NCI-H345 (cell line): ENCODE results near the gene C14orf180.

Source experiments
- DNase-seq: peaks from one replicate; lab custom pipeline; 2025; lab: John Stamatoyannopoulos, UW

C14orf180 gene

DNA sequence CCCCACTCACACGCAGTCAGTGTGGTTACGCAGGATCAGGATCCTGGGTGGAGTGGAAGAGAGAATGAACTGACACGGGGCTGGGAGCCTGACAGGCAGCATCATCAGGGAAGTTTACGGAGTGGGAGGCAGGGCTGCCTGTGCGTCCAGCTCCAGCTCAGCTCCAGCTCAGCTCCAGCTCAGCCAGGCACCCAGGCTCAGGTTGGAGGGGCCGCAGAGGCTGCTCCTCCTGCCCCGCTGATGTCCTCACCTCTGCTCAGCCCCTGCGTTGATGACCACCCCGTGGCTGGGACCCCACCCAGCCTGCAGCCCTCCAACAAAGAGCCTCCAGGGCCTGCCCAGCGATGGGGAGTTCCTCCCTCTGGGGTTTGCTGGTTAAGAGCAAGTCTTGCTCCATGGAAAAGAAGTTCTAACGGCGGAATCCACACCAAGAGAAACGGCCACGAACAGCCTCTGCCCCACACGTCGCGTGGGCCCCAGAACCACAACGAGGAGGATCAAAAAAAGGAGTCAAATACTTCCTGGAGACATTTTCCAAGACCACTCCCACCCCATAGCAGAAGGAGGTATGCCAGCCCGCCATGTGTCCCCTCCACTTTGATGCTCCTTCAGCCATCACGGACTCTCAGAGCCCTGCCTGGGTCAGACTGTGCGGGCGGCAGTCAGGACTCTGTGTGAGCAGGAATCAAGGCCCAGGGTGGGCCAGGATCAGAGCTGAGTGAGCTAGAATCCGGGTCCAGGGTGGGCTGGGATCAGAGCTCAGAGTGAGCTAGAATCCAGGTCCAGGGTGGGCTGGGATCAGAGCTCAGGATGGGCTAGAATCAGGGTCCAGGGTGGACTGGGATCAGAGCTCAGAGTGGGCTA lies 17.7 kb upstream of the C14orf180 start:
- no peak for DNase-seq

DNA sequence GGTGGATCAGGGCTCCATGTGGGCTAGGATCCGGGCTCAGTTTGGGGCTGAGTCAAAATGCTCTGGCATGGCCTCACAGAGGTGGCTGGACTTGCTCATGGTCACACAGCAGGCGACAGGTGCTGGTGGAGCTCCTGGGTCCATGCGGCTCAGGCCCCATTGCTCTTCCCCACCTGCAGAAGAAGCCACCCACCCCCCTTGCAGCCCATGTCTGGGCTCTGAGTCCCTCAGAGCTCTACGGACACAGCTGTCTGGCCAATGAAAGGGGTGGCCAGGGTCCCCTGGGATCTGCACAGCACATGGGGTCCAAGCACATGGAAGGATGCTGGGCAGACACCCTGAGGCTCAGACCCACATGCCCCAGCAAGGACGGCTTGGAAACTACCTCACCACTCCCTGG lies 17.0 kb upstream of the C14orf180 start:
- no peak for DNase-seq

DNA sequence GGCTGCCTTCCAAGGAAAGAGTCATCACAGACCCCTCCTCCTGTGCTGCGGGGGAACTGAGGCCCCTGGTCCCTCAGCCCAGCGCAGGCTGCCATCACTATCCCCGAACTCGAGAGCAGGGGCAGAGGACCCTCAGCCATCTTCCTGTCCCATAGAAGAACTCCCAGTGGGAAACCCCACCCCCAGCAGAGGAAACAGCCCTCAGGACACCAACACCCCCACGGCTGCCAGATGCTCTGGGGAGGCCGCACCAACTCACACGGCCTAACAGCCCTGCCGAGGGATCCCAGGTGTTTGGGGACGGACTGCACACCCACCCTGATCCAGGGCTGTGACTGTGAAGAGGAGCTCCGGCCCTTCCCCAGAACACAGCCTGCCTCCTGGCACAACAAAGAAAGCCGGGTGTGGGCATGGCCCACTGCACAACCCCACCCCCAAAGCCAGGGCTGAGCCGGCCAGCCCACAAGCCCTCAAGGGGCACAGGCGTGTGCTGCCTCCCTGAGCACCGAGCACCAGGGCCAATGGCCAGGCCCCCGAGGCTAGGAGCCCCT lies 16.3 kb upstream of the C14orf180 start:
- no peak for DNase-seq

DNA sequence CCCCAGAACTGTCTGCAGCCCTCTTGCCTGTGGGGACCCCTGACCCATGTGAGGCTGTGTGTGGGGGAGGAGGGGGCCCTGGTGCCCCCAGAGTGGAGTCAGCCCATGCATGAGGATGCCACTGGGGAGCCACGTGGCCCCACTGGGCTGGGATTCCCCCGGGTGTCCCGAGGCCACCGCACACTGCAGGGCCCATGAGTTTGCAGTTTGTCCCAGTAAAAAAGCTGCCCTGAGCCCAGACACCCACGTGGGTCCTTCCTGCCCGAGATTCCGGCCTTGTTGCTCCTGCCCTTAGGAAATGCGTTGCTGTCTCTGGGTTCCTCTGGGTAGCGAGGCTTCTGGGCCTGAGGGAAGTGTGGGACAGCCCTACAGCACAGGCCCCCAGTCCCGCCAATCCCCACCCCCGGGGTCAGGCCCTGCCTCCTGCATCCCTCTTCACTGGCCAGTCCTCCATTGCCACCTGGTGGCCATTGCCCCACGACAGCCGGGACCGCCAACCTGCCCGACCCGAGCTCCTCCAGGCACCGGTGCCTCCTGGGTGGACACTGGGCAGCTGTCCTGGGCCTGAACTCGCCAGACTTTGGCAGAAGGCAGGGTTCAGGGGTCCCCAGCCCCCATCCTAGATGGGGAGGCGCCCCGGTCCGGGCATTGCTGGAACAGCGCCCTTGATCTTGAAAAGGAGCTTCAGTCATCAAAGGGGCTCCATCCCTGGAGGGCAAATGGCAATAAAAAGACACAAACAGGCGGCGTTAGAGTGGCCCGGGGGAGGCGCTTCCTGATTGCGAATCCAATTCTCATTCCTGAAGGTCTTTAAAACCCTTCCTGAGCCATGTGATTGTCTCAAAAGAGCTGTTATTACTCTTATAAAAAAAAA lies 15.6 kb upstream of the C14orf180 start:
- DNase-seq: peak; percentile 55

DNA sequence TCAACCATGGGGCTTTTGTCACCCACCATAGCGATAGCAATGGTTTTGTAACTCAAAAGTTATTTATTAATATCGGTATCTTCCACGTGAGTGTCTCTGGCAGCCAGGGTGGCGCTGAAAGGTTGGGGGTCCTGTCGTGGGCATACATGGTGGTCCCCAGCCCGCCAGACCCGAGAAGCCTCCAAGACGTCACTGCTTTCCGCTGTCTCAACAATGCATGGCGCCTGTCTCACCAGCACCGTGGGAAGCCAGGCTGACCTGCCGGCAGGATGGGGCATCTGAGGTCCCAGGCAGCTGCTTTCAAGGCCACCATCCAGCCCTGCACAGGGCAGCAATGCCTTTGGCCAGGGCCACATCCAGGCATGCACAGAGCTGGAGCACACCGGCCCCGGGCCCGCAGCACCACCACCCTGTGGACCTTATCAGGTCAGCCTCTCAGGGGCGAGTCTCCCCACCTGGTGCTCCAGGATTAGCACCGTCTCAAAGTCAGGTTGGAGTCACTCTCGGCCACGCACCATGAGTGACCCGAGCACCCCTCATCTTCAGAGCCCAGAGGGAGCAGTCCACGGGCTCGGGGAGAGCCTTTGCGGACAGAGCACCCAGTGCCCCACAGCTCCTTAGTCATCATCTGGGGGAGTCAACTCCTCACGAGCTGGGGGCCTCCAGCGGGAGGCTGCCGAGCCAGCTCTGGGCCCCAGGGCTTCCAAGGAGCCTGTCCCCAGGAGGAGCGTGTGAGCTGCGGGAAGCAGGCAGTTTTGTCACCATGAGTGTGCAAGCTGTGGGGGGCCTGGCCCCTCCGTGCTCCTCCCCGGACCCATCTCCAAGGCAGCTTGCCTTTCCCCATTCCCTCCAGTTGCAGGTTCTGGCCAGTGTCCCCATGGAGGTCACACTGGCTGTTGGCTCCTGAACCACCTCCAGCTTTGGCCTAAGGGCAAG lies 14.6 kb upstream of the C14orf180 start:
- DNase-seq: no peak

DNA sequence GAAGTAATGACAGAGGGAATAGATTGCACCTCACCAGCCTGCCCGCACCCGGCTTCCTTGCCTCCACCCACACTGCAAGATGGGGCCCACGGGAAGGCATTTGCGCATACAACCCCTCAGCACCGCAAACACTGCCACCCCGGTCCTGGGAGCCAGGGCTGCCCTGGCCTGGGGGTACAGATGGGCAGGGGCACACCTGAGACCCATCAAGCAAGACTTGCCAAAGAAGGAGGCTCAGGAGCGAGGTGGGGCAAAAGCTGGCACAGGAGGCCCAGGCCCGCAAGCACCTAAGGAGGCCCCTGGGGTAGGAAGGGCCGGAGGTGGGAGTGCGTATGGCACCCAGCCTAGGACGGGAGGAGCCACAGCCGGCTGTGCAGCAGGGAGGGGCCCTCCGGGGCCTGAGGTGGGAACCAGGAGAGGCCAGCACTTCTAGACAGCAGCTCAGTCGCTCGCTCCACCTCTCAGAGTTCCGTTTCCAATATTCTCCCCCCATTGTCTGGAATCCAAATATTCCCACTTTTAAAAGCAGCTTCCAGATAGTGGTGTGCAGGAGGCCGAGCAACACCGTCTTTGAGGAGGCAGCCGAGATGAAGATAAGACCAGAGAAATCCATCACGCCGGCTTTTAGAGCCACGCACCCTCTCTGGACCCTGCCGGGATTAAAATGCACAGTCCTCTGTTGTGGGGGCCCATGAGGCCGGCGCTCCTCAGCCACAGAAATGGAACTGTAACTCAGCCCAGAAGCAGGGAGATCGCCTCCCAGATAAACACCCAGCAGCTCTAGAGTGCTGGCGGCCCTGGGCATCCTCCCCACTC lies 12.2 kb upstream of the C14orf180 start:
- no peak for DNase-seq

DNA sequence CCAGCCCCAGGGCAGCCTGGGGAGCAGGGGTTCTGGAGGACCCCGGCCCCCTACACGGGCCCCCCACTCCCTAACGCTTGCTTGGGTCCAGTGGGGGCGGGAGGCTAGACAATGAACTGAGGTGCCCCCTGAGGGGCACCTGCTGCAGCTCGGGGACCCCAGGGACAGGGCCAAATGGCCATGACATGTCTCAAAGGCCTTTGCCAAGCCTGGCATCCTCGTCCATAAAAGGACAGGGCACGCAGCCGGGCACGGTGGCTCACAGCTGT lies 11.7 kb upstream of the C14orf180 start:
- no peak for DNase-seq

DNA sequence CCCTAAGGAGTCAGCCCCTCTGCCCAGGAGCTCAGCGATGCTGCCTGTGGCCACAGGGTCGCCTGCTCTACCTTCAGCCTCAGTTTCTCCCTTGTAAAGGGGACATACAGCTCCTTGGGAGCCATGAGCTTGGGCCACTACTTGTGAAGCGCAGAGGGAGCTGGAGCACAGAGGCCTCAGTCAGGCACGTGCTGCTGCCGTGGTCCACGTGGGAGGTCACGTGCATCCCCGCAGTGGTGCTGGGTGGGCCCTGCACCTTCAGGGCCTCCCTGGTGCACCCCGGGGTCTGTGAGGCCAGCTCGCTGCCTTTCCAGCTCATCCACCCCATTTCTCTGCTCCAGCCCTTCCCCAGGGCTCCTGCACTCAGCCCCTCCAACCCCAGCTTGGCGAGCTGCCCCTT lies 10.9 kb upstream of the C14orf180 start:
- no peak for DNase-seq

DNA sequence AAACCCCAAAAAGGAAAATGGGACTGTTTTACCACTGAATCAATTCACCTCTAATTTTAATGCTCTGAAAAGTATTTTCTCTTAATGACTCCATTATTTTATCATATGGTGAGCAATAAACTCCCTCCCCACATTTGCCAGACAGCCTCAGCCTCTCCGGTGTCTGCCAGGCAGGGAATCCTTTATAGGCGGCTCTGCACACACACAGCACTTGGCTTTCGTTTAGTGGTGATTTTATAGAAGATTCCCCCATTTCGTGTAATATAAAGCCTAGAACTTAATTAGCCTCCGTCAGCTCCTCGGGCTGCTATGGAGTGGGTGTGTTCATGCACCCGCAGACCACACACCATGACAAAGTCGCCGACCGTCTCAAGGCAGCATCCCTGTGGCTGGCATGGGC lies 10.1 kb upstream of the C14orf180 start:
- no peak for DNase-seq

DNA sequence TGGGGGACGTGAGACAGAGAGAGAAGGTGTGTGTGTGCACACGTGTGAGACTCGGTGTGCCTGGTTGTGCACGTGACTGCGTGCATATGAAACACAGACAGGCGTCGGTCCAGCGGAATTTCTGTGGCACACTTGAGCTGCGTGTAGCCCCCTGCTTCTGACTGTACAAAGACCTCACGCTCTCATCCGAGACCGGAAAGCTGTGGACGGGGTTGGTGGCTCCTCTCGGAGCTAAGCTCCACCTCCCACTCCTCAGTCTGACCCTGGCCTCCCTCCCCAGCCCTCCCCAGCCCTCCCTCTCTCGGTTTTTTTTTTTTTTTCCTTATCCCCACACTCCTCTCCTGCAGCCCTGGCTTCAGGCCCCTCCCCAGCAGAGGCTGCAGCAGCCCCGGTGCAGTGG lies 8.3 kb upstream of the C14orf180 start:
- DNase-seq: no peak

DNA sequence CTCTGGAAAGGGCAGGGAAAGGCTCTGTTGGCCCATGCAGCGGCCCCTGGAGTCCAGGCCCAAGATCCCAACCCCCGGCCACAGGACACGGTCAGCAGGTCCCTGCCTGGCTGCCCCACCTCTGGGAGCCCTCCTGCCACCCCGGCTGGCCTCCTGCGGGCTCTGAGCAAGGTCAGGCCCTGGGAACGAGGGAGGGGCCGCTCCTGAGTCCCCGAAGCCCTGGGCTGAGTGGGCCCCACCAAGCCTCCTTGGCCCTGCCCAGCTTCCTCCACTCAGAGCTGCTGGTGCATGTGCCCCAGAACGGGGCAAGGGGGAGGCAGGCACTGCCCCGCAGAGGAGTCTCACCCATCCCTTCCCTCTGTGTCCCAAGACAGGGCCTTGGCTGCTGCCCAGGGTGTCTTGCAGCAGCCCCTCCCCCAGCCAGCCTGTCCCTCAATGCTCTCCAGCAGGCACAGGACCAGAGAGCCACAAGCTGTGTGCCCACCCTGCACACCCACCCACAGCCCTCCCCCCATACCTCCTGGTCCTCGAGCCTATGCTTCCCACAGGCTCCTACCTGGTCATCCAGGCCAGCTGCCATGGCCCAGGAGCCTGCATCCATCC lies 7.4 kb upstream of the C14orf180 start:
- DNase-seq: no peak

DNA sequence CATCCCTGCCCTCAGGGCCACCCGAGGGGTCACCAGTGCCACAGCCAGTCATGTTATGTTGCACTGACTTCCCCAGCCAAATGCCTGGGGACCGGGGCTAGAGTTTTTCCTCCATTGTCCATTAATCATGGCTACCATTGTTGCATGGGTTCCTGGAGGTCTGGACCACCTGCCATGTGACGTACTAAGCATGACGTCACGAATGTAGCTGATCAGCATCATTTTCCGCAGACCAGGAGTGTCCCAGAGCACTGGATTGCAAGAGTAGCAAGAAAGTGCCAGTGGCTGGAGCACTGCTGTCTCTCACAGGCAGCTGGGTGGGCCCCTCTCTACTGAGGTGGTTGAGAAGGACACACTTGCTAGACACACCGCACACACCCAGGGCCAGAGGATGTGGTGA lies 6.9 kb upstream of the C14orf180 start:
- no peak for DNase-seq

DNA sequence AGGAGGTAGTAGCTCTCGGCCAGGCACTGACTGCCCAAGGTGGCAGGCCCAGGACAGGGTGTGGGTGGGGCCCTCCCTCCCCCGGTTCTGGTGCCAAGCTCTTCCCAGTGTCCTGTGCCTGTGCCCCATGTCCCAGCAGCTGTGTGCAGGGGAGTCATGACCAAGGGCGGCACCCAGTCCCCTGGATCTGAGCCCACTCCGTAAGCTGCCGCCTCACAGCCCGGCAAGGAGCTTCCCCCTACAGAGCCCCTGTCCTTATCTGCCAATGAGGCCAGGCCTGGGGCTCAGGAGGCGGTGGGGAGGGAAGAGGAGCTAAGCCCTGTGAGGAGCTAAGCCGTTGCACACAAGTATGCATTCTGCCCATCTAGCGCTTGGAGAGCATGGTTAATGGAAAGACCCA lies 5.6 kb upstream of the C14orf180 start:
- no peak for DNase-seq

DNA sequence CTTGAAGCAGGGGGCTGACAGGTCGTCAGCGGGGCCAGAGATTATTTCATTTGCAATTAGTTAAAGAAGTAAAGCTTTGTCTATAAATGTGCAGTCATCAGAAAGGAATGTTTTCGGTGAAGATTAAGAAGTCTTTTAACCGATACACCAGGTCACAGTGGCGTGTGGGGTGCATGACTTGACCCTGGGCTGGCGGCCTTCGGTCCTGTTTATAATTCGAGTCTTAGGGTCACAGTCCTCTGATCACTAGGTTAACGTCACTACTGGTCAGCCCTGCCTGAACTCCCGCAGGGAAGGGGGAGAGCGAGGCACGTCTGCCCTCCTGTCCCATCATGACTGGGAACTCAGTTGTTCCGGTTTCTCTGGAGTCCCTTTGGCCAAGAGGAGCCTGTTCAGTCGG lies 5.0 kb upstream of the C14orf180 start:
- no peak for DNase-seq

DNA sequence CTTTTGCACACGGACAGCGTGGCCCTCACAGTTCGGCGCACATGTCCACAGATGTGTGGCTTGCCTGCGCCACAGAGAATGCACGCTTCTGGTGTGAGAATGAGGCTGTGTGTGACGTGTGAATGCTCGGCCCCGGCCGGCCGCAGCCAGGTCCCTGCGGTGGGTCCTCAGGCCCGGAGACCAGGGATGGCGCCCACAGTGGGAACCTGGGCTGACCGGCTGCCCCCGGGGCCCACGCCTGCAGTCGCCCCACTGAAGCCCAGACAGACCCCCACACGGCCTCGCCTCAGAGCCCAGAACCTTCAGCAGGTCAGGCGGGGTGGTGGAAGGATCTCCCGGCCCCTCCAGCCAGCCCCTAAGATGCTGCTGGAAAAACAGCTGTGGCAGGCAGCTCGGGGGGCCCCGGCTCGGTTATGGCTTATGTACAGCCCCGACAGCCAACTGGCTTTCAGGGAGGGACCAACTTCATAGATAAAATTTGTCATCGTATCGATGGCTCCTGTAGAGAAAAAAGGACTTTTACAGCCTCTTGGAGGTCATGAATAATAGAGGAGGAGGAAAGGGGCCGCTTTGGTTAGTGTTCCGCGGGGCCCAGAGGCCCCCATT lies 4.5 kb upstream of the C14orf180 start:
- no peak for DNase-seq

DNA sequence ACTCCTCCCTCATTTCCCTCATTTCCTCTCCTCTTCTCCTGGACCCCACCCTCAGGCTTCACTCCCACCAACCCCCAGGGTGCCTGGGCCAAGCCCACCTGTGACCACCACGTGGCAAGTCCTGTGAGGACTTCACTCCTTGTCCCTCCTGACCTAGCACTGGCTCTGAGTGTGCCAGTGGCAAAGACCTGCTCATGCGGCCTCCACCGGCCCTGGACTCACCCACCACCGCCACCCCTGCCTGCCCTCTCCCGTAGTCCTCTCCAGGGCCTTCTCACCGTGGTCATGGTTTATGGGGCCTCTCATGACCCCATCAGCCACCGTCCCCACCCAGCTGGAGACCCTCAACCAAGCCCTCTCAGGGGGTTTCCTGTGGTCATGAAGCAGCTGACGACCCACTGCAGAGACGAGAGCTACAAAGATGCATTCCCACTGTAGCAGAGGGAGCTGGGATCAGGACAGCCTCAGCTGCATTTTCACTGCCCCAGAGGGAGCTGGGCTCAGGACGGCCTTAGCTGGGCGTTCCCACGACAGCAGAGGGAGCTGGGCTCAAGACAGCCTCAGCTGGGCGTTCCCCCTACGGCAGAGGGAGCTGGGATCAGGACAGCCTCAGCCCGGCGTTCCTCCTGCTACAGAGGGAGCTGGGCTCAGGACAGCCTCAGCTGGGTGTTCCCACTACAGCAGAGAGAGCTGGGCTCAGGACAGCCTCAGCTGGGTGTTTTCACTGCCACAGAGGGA lies 3.2 kb upstream of the C14orf180 start:
- DNase-seq: no peak

DNA sequence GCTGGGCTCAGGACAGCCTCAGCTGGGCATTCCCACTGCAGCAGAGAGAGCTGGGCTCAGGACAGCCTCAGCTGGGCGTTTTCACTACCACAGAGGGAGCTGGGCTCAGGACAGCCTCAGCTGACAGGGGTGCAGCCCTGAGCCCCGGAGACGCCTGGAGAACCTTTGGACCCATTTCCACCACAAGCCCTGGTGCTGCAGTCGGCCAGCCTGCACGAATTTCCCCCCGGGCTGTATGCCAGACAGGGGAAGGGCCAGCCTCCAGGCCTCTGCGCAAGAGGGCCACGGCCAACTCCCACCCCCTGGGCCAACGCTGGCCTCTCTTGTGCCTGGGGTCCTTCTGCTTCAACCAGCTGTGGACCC lies 2.6 kb upstream of the C14orf180 start:
- DNase-seq: no peak

DNA sequence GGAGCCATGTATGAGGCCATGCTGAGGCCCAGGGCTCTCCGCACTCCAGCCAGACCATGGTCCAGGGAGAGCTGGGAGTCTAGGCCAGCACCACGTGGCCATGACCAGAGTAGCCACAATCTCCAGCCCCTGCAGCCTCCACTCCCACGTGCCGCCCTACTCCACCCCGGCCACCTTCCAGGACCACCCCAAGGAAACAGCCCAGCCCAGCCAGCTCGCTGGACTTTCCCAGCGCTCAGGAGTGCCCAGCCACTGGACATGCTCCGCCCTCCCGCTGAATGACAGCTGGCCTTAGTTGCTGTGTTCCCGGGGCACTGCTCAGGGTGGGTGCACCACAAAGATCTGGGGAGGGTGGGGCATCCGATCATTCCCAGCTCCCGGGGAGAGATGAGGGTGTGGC lies 2.1 kb upstream of the C14orf180 start:
- no peak for DNase-seq

DNA sequence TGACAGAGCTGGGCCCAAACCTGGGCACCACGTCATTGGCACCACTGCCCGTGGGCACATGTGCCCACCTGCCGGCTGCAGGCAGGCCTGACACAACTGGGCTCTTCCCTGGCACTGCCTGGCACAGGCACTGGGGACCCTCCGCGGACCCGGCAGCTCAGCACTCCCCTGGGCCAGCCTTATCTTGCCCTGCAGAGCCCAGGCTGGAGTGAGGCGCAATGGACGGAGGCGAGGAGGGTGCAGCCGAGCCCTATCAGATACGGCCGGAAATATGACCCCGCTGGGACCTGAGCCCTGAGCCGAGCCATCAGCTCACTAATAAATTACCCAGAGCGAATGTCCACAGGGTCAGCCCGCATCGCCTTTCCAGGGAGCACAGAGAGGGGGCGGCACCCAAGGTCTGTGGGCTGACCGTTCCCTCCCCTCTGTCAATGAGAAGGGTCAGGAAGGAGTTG lies 1.7 kb upstream of the C14orf180 start:
- DNase-seq: no peak

DNA sequence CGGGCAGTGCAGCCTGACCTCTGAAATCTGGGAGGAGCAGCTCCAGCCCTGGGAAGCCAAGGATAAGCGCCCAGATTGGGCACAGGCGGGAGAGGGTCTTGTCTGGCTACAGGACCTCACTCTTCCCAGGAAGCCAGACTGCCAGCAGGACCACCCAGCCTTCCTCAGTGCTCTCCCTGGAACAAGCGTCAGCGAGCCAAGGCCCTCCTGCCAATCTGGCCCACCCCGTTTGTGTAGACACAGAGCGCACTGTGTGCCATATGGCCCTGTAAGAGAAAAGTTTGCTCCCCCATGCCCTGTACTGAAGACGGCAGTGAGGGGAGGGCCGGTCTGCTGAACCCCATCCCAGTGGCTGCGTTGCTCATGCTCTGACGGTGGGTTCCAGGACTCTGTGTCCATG lies 1.2 kb upstream of the C14orf180 start:
- no peak for DNase-seq
